GM04504 (cell line): ENCODE results near the gene USP50.
"Not testable (repeated sequence)": the region's sequence is repeated elsewhere in the genome, so short reads cannot be mapped to it uniquely, and the experiment has no call there.

Experiments used
- DNase-seq: peaks from one replicate; pipeline ENCODE4 v3.0.0-alpha.2; 2012; ENCODE audit warnings: low read depth

USP50 gene

GRCh38 chr15:50546566-50546965, at the start of gene USP50:
TSS of gene USP50 (minus strand) at chr15:50546666. CDS start at chr15:50546525, 141 bp downstream.
- DNase-seq = no peak

GRCh38 chr15:50594311-50594710, 47.8 kb upstream of the USP50 start:
- no peak for DNase-seq

GRCh38 chr15:50593761-50594160, 47.3 kb upstream of the USP50 start:
- DNase-seq = no peak

GRCh38 chr15:50590288-50590687, 43.8 kb upstream of the USP50 start:
- no peak for DNase-seq

- no peak for DNase-seq
Measured at GRCh38 chr15:50577492-50577891, 31.0 kb upstream of the USP50 start.

- no peak for DNase-seq
Measured at GRCh38 chr15:50576166-50576565, 29.7 kb upstream of the USP50 start.

GRCh38 chr15:50573842-50574241, 27.4 kb upstream of the USP50 start:
- DNase-seq = not testable (repeated sequence)

- DNase-seq = no peak
Measured at GRCh38 chr15:50563756-50564155, 17.3 kb upstream of the USP50 start.

GRCh38 chr15:50562735-50563640, 16.5 kb upstream of the USP50 start:
- no peak for DNase-seq

GRCh38 chr15:50558012-50558411, 11.5 kb upstream of the USP50 start:
- DNase-seq = no peak

- no peak for DNase-seq
Measured at GRCh38 chr15:50556642-50557371, 10.3 kb upstream of the USP50 start.

GRCh38 chr15:50552238-50552637, 5.8 kb upstream of the USP50 start:
- DNase-seq = no peak

- no peak for DNase-seq
Measured at GRCh38 chr15:50549326-50549725, 2.9 kb upstream of the USP50 start.

GRCh38 chr15:50544368-50544767, 2.1 kb downstream of the USP50 start:
- no peak for DNase-seq

GRCh38 chr15:50543556-50543955, 2.9 kb downstream of the USP50 start:
- DNase-seq = peak; percentile 42

GRCh38 chr15:50542887-50543210, 3.6 kb downstream of the USP50 start:
- no peak for DNase-seq

- no peak for DNase-seq
Measured at GRCh38 chr15:50531766-50532165, 14.7 kb downstream of the USP50 start.

- no peak for DNase-seq
Measured at GRCh38 chr15:50531163-50531562, 15.3 kb downstream of the USP50 start.

GRCh38 chr15:50523851-50524251, 22.6 kb downstream of the USP50 start:
- peak; percentile 17 for DNase-seq

GRCh38 chr15:50519740-50520425, 26.6 kb downstream of the USP50 start:
- DNase-seq = no peak

- no peak for DNase-seq
Measured at GRCh38 chr15:50513001-50513400, 33.5 kb downstream of the USP50 start.

- DNase-seq = no peak
Measured at GRCh38 chr15:50506121-50506520, 40.3 kb downstream of the USP50 start.

- not testable (repeated sequence) for DNase-seq
Measured at GRCh38 chr15:50505656-50506055, 40.8 kb downstream of the USP50 start.
